DOHH2 (cell line): ENCODE measurements around the gene EID1.

Experiments used
- H3F3A ChIP-seq: fragments of 200-600 bp; sonication (generic), shearing (Covaris generic); 2 replicates; pipeline ENCODE4 v1.6.0; 2016; ENCODE audit warnings: antibody characterized with exemption, mild to moderate bottlenecking; ENCODE audit not compliant: control insufficient read depth, insufficient read depth
- H3K27ac ChIP-seq: fragments of 200-600 bp; sonication (generic); 2 replicates; pipeline ENCODE4 v1.5.1; 2014; ENCODE audit warnings: low read depth, mild to moderate bottlenecking, low read length, moderate library complexity
- H3K27me3 ChIP-seq: fragments of 200-600 bp; sonication (generic); 2 replicates; pipeline ENCODE4 v1.6.1; 2014; ENCODE audit warnings: mild to moderate bottlenecking, low read length, mixed read lengths; ENCODE audit not compliant: control insufficient read depth
- H3K36me3 ChIP-seq: fragments of 200-600 bp; sonication (generic); 2 replicates; pipeline ENCODE4 v1.6.1; 2014; ENCODE audit warnings: mild to moderate bottlenecking, low read length, moderate library complexity, mixed read lengths; ENCODE audit not compliant: control insufficient read depth
- H3K4me1 ChIP-seq: fragments of 200-600 bp; sonication (generic); 2 replicates; pipeline ENCODE4 v1.6.1; 2014; ENCODE audit warnings: mild to moderate bottlenecking, low read length, mixed read lengths; ENCODE audit not compliant: control insufficient read depth
- H3K4me2 ChIP-seq: fragments of 200-600 bp; sonication (generic); 2 replicates; pipeline ENCODE4 v1.6.0; 2014; ENCODE audit warnings: mild to moderate bottlenecking, low read length, moderate library complexity
- H3K4me3 ChIP-seq: fragments of 200-600 bp; sonication (generic); 2 replicates; pipeline ENCODE4 v1.5.1; 2014; ENCODE audit warnings: mild to moderate bottlenecking, low read length, mixed read lengths
- H3K79me2 ChIP-seq: fragments of 200-600 bp; sonication (generic); 2 replicates; pipeline ENCODE4 v1.6.1; 2014; ENCODE audit warnings: mild to moderate bottlenecking, low read length, mixed read lengths; ENCODE audit not compliant: control insufficient read depth
- H3K9me2 ChIP-seq: fragments of 200-600 bp; sonication (generic); replicated peaks from 2 replicates; pipeline ENCODE4 v1.6.1; 2014; ENCODE audit warnings: mild to moderate bottlenecking, low read length, mixed read lengths; ENCODE audit not compliant: control insufficient read depth
- H3K9me3 ChIP-seq: fragments of 200-600 bp; sonication (generic); 2 replicates; pipeline ENCODE4 v1.6.1; 2014; ENCODE audit warnings: antibody characterized with exemption, low read length, mixed read lengths; ENCODE audit not compliant: control insufficient read depth, insufficient read depth
- H4K20me1 ChIP-seq: fragments of 200-600 bp; sonication (generic); 2 replicates; pipeline ENCODE4 v1.6.0; 2014; ENCODE audit warnings: low read depth, mild to moderate bottlenecking, antibody characterized with exemption, low read length, moderate library complexity; ENCODE audit not compliant: control insufficient read depth, insufficient read depth
- CTCF ChIP-seq: fragments of 200-600 bp; sonication (generic); IDR thresholded peaks from one replicate; pipeline ENCODE4 v1.5.1; 2014; ENCODE audit warnings: antibody characterized with exemption, mild to moderate bottlenecking, low read depth, low read length; ENCODE audit not compliant: poor library complexity, severe bottlenecking
- EZH2phosphoT487 ChIP-seq: fragments of 200-600 bp; sonication (generic); IDR thresholded peaks from 2 replicates; pipeline ENCODE4 v1.6.1; 2017; ENCODE audit warnings: borderline replicate concordance, mild to moderate bottlenecking, antibody characterized with exemption, low read length, moderate library complexity, mixed read lengths

The EID1 gene

GRCh38 chr15:48858401-48858800 lies 19.5 kb upstream of the EID1 start:
- no peak overlapping the region for H3K27ac ChIP-seq
- H3F3A ChIP-seq: no peaks in the 10 kb centered on the region
- no peak overlapping the region for H3K4me3 ChIP-seq
- H3K4me2 ChIP-seq: no peak overlapping the region
- TF ChIP-seq EZH2phosphoT487: no peak
- TF ChIP-seq CTCF: no peak
- no peaks in the 10 kb centered on the region for H3K9me3 ChIP-seq
- no peaks in the 10 kb centered on the region for H4K20me1 ChIP-seq
- peaks cover 18% of the 10 kb centered on the region for H3K27me3 ChIP-seq
- no peaks in the 10 kb centered on the region for H3K79me2 ChIP-seq
- no peaks in the 10 kb centered on the region for H3K36me3 ChIP-seq
- no peaks in the 10 kb centered on the region for H3K9me2 ChIP-seq
- H3K4me1 ChIP-seq: no peaks in the 10 kb centered on the region

- no peak overlapping the region for H3K27ac ChIP-seq
- H3F3A ChIP-seq: no peaks in the 10 kb centered on the region
- TF ChIP-seq EZH2phosphoT487: no peak
- H3K4me3 ChIP-seq: no peak overlapping the region
- H3K4me2 ChIP-seq: no peak overlapping the region
- no peaks in the 10 kb centered on the region for H3K4me1 ChIP-seq
- no peaks in the 10 kb centered on the region for H4K20me1 ChIP-seq
- H3K9me2 ChIP-seq: no peaks in the 10 kb centered on the region
- H3K9me3 ChIP-seq: no peaks in the 10 kb centered on the region
- H3K36me3 ChIP-seq: no peaks in the 10 kb centered on the region
- no peaks in the 10 kb centered on the region for H3K79me2 ChIP-seq
- peaks cover 18% of the 10 kb centered on the region for H3K27me3 ChIP-seq
Observed at GRCh38 chr15:48859426-48859825, 18.5 kb upstream of the EID1 start.

- H3K4me3 ChIP-seq: no peak overlapping the region
- H3K4me2 ChIP-seq: no peak overlapping the region
- H3K9me2 ChIP-seq: no peaks in the 10 kb centered on the region
- H3K79me2 ChIP-seq: no peaks in the 10 kb centered on the region
- peak; percentile 66 for TF ChIP-seq CTCF
- no peak for TF ChIP-seq EZH2phosphoT487
- H4K20me1 ChIP-seq: no peaks in the 10 kb centered on the region
- no peak overlapping the region for H3K27ac ChIP-seq
- no peaks in the 10 kb centered on the region for H3K9me3 ChIP-seq
- H3F3A ChIP-seq: no peaks in the 10 kb centered on the region
- H3K27me3 ChIP-seq: peaks cover 15% of the 10 kb centered on the region
- H3K4me1 ChIP-seq: no peaks in the 10 kb centered on the region
- H3K36me3 ChIP-seq: no peaks in the 10 kb centered on the region
Observed at GRCh38 chr15:48861813-48862431, 16.0 kb upstream of the EID1 start.

- Histone ChIP-seq H3K27ac (no peak overlapping the region), H3K36me3 (no peaks in the 10 kb centered on the region), H3K4me2 (no peak overlapping the region), H4K20me1 (no peaks in the 10 kb centered on the region), H3K4me3 (no peak overlapping the region), H3F3A (no peaks in the 10 kb centered on the region), H3K79me2 (no peaks in the 10 kb centered on the region), H3K27me3 (peaks cover 12% of the 10 kb centered on the region), H3K9me2 (no peaks in the 10 kb centered on the region), H3K9me3 (no peaks in the 10 kb centered on the region), H3K4me1 (no peaks in the 10 kb centered on the region)
- no peak for TF ChIP-seq CTCF
- TF ChIP-seq EZH2phosphoT487: no peak
Observed at GRCh38 chr15:48862705-48863104, 15.2 kb upstream of the EID1 start.
